HCT116 (cell line): Measurements from ENCODE around the gene RRAGD. TPM values are rescaled to one million over a fixed set of nuclear protein-coding genes. Genes with fewer than 3 reads are reported as not detected.

Source experiments
- ATAC-seq: fragments of 200-7000 bp; cut with Tn5 transposase; 2 replicates; pipeline ENCODE4 v1.9.1; 2020; ENCODE audit warnings: mild to moderate bottlenecking, moderate library complexity
- BruUV-seq: library from RNA; stranded (reverse); fragments of 400-500 nt; replicated peaks from 2 replicates; lab custom pipeline; 2021; lab: Mats Ljungman, UMichigan
- CTCF ChIA-PET: fragments of 300-600 bp; sonication (Branson Sonifier 250); formaldehyde crosslinking; loops from one replicate; lab custom pipeline; 2021; ENCODE audit warnings: antibody characterized with exemption; lab: Charles Lee
- POLR2A ChIA-PET: fragments of 300-600, 350-600 bp; sonication (Branson Sonifier 250); formaldehyde crosslinking; loops from one replicate; lab custom pipeline; 2021; ENCODE audit warnings: antibody characterized with exemption; lab: Charles Lee
- RAD21 ChIA-PET, 2 experiments: fragments of 300-600 bp; sonication (Branson Sonifier 250); formaldehyde crosslinking; loops; one replicate each; lab custom pipeline; 2023; ENCODE audit warnings: low total read pairs in 2 of 2; ENCODE audit not compliant: uncharacterized antibody in 2 of 2, unreplicated experiment in 2 of 2, low non-redundant PET in 1 of 2; lab: Charles Lee
- DNase-seq: peaks from one replicate; pipeline ENCODE4 v3.0.0-alpha.2; 2010; ENCODE audit warnings: low read depth, low spot score
- H2AFZ ChIP-seq: fragments of 200-600 bp; shearing (Covaris generic), sonication (generic); 2 replicates; pipeline ENCODE4 v1.6.1; 2017; ENCODE audit warnings: low read depth, mixed run types, mixed read lengths, antibody characterized with exemption, low read length; ENCODE audit not compliant: poor library complexity, severe bottlenecking
- H3K27ac ChIP-seq: 2 replicates; pipeline ENCODE4 v1.5.1; 2012; ENCODE audit warnings: low read depth, low read length
- H3K27me3 ChIP-seq: fragments of 200-600 bp; sonication (generic); 2 replicates; pipeline ENCODE4 v1.6.1; 2016; ENCODE audit warnings: mixed run types, low read length, mixed read lengths; ENCODE audit not compliant: insufficient read depth
- H3K36me3 ChIP-seq, 2 experiments: fragments of 200-500 bp in 1 of 2; fragments of 200-600 bp in 1 of 2; sonication (Bioruptor generic) in 1 of 2; sonication (generic) in 1 of 2; 2 replicates each; pipeline versions ENCODE4 v1.5.1 to v1.6.1; 2014 to 2016; ENCODE audit warnings: low read length in 2 of 2, inconsistent platforms in 1 of 2, mixed read lengths in 1 of 2, mixed run types in 1 of 2; ENCODE audit not compliant: insufficient read depth in 2 of 2, control insufficient read depth in 1 of 2
- H3K4me1 ChIP-seq, 2 experiments: fragments of 200-600 bp in 1 of 2; sonication (generic) in 1 of 2; 2 replicates each; pipeline versions ENCODE4 v1.5.1 to v1.6.1; 2012 to 2017; ENCODE audit warnings: low read length in 2 of 2, inconsistent platforms in 1 of 2, mild to moderate bottlenecking in 1 of 2, mixed read lengths in 1 of 2, mixed run types in 1 of 2, moderate library complexity in 1 of 2; ENCODE audit not compliant: insufficient read depth in 2 of 2, control insufficient read depth in 1 of 2
- H3K4me2 ChIP-seq: fragments of 200-600 bp; sonication (generic); 2 replicates; pipeline ENCODE4 v1.6.1; 2017; ENCODE audit warnings: mixed run types, low read length, mixed read lengths
- H3K4me3 ChIP-seq, 2 experiments: fragments of 200-600 bp in 1 of 2; sonication (generic) in 1 of 2; replicated peaks in 1 of 2; 2 replicates each; pipeline ENCODE4 v1.5.1; 2011 to 2016; ENCODE audit warnings: low read length in 2 of 2, control low read depth in 1 of 2, low read depth in 1 of 2, mild to moderate bottlenecking in 1 of 2, mixed read lengths in 1 of 2, mixed run types in 1 of 2
- H3K79me2 ChIP-seq: fragments of 200-600 bp; sonication (generic); 2 replicates; pipeline ENCODE4 v1.6.1; 2017; ENCODE audit warnings: mild to moderate bottlenecking, mixed run types, low read length, moderate library complexity, mixed read lengths; ENCODE audit not compliant: insufficient read depth
- H3K9ac ChIP-seq: fragments of 200-600 bp; sonication (generic); 2 replicates; pipeline ENCODE4 v1.6.1; 2016; ENCODE audit warnings: low read length, mixed read lengths
- H3K9me2 ChIP-seq: fragments of 200-600 bp; sonication (generic), shearing (Covaris generic); 2 replicates; pipeline ENCODE4 v1.6.1; 2017; ENCODE audit warnings: mixed run types, mild to moderate bottlenecking, moderate library complexity; ENCODE audit not compliant: insufficient read depth
- H3K9me3 ChIP-seq, 2 experiments: fragments of 200-500 bp in 1 of 2; fragments of 200-600 bp in 1 of 2; sonication (Bioruptor generic) in 1 of 2; sonication (generic) in 1 of 2; 2 replicates each; pipeline ENCODE4 v1.6.1; 2014 to 2017; ENCODE audit warnings: low read length in 2 of 2, mixed read lengths in 2 of 2, inconsistent platforms in 1 of 2, low read depth in 1 of 2, mild to moderate bottlenecking in 1 of 2, mixed run types in 1 of 2, moderate library complexity in 1 of 2; ENCODE audit not compliant: control insufficient read depth in 1 of 2, insufficient read depth in 1 of 2
- H4K20me1 ChIP-seq: fragments of 200-600 bp; sonication (generic), shearing (Covaris generic); 2 replicates; pipeline ENCODE4 v1.6.1; 2017; ENCODE audit warnings: mixed run types, mild to moderate bottlenecking, moderate library complexity; ENCODE audit not compliant: insufficient read depth
- ATF3 ChIP-seq: IDR thresholded peaks from 2 replicates; pipeline ENCODE4 v1.6.1; 2012
- CTCF ChIP-seq, 3 experiments: fragments of 200-600 bp in 1 of 3; sonication (generic) in 1 of 3; IDR thresholded peaks in 2 of 3; conservative IDR thresholded peaks in 1 of 3; 2 replicates each; pipeline ENCODE4 v1.5.1; 2012 to 2017; ENCODE audit warnings: low read depth in 2 of 3, low read length in 2 of 3, antibody characterized with exemption in 1 of 3, borderline replicate concordance in 1 of 3, control low read depth in 1 of 3, mild to moderate bottlenecking in 1 of 3, mixed read lengths in 1 of 3, mixed run types in 1 of 3, moderate library complexity in 1 of 3; ENCODE audit not compliant: insufficient read depth in 1 of 3
- EZH2 ChIP-seq: fragments of 200-600 bp; sonication (generic); IDR thresholded peaks from 2 replicates; pipeline ENCODE4 v1.6.1; 2017; ENCODE audit warnings: antibody characterized with exemption, mixed run types
- FOSL1 ChIP-seq: IDR thresholded peaks from 2 replicates; pipeline ENCODE4 v1.6.1; 2012; ENCODE audit warnings: low read depth
- POLR2A ChIP-seq: IDR thresholded peaks from 2 replicates; pipeline ENCODE4 v1.7.0; 2011; ENCODE audit warnings: borderline replicate concordance; ENCODE audit not compliant: insufficient read depth, insufficient read length; ENCODE audit errors: extremely low read depth
- POLR2AphosphoS5 ChIP-seq: IDR thresholded peaks from 2 replicates; pipeline ENCODE4 v1.6.1; 2011; ENCODE audit warnings: mild to moderate bottlenecking, low read depth, low read length, moderate library complexity
- REST ChIP-seq: IDR thresholded peaks from 2 replicates; pipeline ENCODE4 v1.6.1; 2012; ENCODE audit warnings: low read depth
- SIN3A ChIP-seq: IDR thresholded peaks from 2 replicates; pipeline ENCODE4 v1.6.1; 2012; ENCODE audit warnings: low read depth
- SP1 ChIP-seq: IDR thresholded peaks from 2 replicates; pipeline ENCODE4 v1.6.1; 2012; ENCODE audit warnings: low read depth
- SRF ChIP-seq: IDR thresholded peaks from 2 replicates; pipeline ENCODE4 v1.6.1; 2012; ENCODE audit warnings: low read depth
- TCF7L2 ChIP-seq: IDR thresholded peaks from 2 replicates; pipeline ENCODE4 v1.7.0; 2011; ENCODE audit warnings: borderline replicate concordance, inconsistent platforms; ENCODE audit not compliant: insufficient read depth, insufficient read length; ENCODE audit errors: extremely low read depth
- ZFX ChIP-seq: fragments of 450-650 bp; IDR thresholded peaks from 2 replicates; pipeline ENCODE4 v1.6.1; 2017
- intact Hi-C: fragments of 100-400 bp; cut with micrococcal nuclease; formaldehyde crosslinking; loops from 2 replicates; pipeline ENCODE4 v1.10.0; 2022
- total RNA-seq: library from RNA; stranded (reverse); gene quantifications from one replicate; pipeline ENCODE4 v1.2.1, GENCODE V29; 2021; ENCODE audit not compliant: unreplicated experiment

RRAGD gene
- total RNA-seq, 1 experiment from 2014 or later, result 15.9 TPM

- TF ChIP-seq REST, result no peak
- no peak for TF ChIP-seq SIN3A
- TF ChIP-seq ZFX, result no peak
- TF ChIP-seq SRF, result no peak
These were observed 76.9 kb downstream of the RRAGD start (continued) for GRCh38 chr6:89335164-89335563.

GRCh38 chr6:89330910-89331309, 81.2 kb downstream of the RRAGD start:
- Histone ChIP-seq H3K27me3 (no peaks in the 10 kb centered on the region), H3K4me3 (no peak overlapping the region), H3K27ac (no peak overlapping the region), H3K79me2 (no peaks in the 10 kb centered on the region), H3K4me2 (no peak overlapping the region), H3K4me1 (no peaks in the 10 kb centered on the region), H3K9ac (no peak overlapping the region), H3K36me3 (peaks cover 0 to 5% of the 10 kb centered on the region in 2 experiments; a peak in 2 of 4 replicates), H3K9me3 (no peaks in the 10 kb centered on the region), H2AFZ (no peak overlapping the region), H3K9me2 (no peaks in the 10 kb centered on the region), H4K20me1 (no peaks in the 10 kb centered on the region)
- POLR2A ChIA-PET, result no interaction called here
- ATAC-seq, result no peak
- intact Hi-C loops, result no loop called here
- BruUV-seq, result no TSS peak
- CTCF ChIA-PET, result no interaction called here
- no peak for TF ChIP-seq CTCF (IDR thresholded peaks at IDR 0.05 in 2 of 3, conservative IDR thresholded peaks at IDR 0.05 in 1 of 3; ENCODE audit: borderline replicate concordance in 1 of 3, insufficient read depth in 1 of 3, low read depth in 2 of 3, low read length in 2 of 3)
- no peak for TF ChIP-seq FOSL1
- no peak for TF ChIP-seq POLR2AphosphoS5
- no peak for TF ChIP-seq POLR2A
- no peak for TF ChIP-seq ATF3
- no peak for TF ChIP-seq EZH2
- no peak for TF ChIP-seq SP1
- TF ChIP-seq REST, result no peak
- TF ChIP-seq TCF7L2, result no peak
- RAD21 ChIA-PET, result no interaction called here
- DNase-seq, result no peak
